ENCODE measurements around the gene AKAP7.

Gene AKAP7

GRCh38 chr6:131197716-131198115, 62.4 kb downstream of the AKAP7 start:
- in situ Hi-C loops (cut with MboI; ENCODE audit: low sequenced_read_pairs): no loop called here

GRCh38 chr6:131199568-131200272, 64.5 kb downstream of the AKAP7 start:
- in situ Hi-C loops (cut with MboI; ENCODE audit: low sequenced_read_pairs): no loop called here

DNA sequence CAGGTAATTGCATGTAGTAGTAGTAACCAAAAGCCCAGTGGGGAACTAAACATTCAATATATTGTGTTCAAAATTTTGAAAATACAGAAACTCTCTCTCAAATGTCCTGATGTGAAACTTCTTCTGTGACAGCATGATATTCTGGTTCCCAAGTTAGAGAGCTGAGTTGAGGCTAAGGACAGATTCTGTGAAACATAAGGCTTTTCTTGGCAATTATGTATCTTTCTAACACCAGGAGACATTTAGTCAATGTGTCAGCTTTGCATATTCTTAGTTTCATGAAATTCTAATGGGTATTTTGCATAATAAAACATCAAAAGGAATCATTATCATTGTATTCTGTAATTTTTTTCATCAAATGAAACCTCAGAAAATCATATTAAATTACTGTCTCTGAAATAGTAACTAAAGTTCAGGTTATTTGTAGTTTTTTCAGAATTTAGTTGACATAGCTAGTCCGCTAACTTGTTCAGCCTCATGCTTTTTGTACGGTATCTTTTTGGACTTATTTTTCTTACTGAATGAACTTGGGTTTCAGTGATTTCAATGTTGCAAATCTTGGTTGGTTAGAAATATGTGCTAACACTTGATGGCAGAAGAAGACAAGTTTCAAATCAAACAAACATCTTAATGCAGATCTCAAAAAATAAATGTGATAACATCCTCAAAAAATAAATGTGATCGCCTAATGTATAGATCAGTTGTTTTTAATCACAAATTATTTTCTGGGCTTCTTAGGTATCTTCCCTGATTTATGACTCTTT, 70.4 kb downstream of the AKAP7 start:
- in situ Hi-C loops (cut with MboI; ENCODE audit: low sequenced_read_pairs): no loop called here

- in situ Hi-C loops (cut with MboI; ENCODE audit: low sequenced_read_pairs): no loop called here
Measured at GRCh38 chr6:131206463-131207251, 71.4 kb downstream of the AKAP7 start.

- in situ Hi-C loops (cut with MboI; ENCODE audit: low sequenced_read_pairs): no loop called here
Measured at GRCh38 chr6:131208787-131209186, 73.5 kb downstream of the AKAP7 start.

DNA sequence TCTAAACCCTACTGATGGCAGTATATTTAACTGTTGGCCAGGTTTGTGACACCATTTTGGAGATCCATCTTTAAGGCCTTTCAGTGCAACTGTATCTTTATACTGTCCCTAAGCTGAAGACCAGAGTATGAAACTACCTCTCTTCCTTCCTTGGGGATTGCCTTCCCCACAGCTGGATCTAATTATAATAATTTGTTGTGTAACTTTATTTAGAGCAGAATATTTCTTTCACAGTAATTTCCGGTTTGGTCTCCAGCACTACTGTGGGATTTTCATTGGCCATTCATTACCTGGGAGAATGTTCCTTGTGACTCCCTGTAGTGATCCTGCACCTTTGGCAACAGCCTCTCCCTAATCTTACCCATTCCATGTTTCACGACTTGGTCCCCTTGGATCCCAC, 75.2 kb downstream of the AKAP7 start:
- in situ Hi-C loops (cut with MboI; ENCODE audit: low sequenced_read_pairs): no loop called here

DNA sequence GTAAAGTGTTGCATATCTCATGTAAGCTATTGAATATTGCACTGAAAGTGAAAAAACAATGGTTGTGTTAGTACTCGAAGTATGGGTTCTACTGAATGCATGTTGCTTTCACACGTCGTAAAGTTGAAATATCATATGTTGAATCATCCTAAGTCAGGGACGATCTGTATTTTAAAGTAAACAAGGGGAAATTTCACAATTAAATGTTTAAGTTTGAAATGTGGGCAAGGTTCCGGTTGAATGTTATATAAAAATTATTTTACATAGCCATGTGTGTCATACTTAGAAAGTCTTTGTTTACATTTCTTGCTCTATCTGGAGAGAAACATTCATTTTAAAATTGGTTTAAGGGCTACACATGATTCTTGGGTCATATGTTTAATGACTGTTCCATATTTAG, 76.8 kb downstream of the AKAP7 start:
- in situ Hi-C loops (cut with MboI; ENCODE audit: low sequenced_read_pairs): no loop called here

- in situ Hi-C loops (cut with MboI; ENCODE audit: low sequenced_read_pairs): no loop called here
Measured at GRCh38 chr6:131212913-131213312, 77.6 kb downstream of the AKAP7 start.

GRCh38 chr6:131213501-131213990, 78.3 kb downstream of the AKAP7 start:
- in situ Hi-C loops (cut with MboI; ENCODE audit: low sequenced_read_pairs): no loop called here

GRCh38 chr6:131215219-131215618, 80.0 kb downstream of the AKAP7 start:
- in situ Hi-C loops (cut with MboI; ENCODE audit: low sequenced_read_pairs): no loop called here

GRCh38 chr6:131216246-131216645, 81.0 kb downstream of the AKAP7 start:
- in situ Hi-C loops (cut with MboI; ENCODE audit: low sequenced_read_pairs): no loop called here

GRCh38 chr6:131222773-131223172, 87.5 kb downstream of the AKAP7 start:
- in situ Hi-C loops (cut with MboI; ENCODE audit: low sequenced_read_pairs): no loop called here

DNA sequence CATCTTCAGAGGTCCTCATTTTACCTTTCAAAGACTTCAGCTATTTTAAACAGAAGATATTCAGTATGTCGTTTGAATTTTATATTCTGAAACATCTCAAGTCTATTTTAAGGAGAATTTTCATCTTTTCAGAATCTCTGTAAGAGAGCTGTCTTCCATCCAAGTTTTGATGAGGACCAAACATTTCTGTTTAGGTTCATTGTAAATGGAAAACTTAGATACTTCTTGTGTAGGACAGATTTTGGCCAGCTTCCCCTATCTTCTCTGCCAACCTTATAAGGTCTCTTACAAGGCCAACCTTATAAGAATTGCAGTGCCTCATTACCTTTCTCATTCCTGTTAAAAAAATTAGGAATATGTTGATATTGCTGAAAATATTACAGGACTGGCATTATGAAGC, 88.1 kb downstream of the AKAP7 start:
- in situ Hi-C loops (cut with MboI; ENCODE audit: low sequenced_read_pairs): no loop called here

GRCh38 chr6:131225127-131225526, 89.9 kb downstream of the AKAP7 start:
- in situ Hi-C loops (cut with MboI; ENCODE audit: low sequenced_read_pairs): no loop called here

GRCh38 chr6:131225959-131226358, 90.7 kb downstream of the AKAP7 start:
- in situ Hi-C loops (cut with MboI; ENCODE audit: low sequenced_read_pairs): no loop called here

GRCh38 chr6:131226459-131227157, 91.3 kb downstream of the AKAP7 start:
- in situ Hi-C loops (cut with MboI; ENCODE audit: low sequenced_read_pairs): no loop called here

GRCh38 chr6:131227158-131227543, 91.9 kb downstream of the AKAP7 start:
- in situ Hi-C loops (cut with MboI; ENCODE audit: low sequenced_read_pairs): no loop called here

DNA sequence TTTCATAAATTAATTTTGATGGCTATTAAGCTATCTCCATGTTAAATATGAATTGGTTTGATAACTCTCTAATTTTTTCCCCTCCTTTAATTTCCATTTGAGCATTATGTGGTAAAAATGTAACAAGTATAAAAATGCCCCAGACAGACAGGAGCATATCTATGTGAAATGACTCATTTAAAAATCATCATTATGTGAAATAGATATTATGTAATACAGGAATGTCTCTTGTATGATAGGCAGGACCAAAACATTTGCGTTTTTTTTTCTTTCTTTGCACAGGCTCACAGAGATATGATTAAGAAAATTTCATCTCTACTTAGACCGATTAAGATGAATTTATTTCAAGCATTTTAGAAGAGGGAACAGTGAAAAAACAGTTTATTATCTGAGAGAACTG, 95.8 kb downstream of the AKAP7 start:
- in situ Hi-C loops (cut with MboI; ENCODE audit: low sequenced_read_pairs): no loop called here

- in situ Hi-C loops (cut with MboI; ENCODE audit: low sequenced_read_pairs): no loop called here
Measured at GRCh38 chr6:131231891-131232290, 96.6 kb downstream of the AKAP7 start.

- in situ Hi-C loops (cut with MboI; ENCODE audit: low sequenced_read_pairs): no loop called here
Measured at GRCh38 chr6:131244942-131245341, 109.7 kb downstream of the AKAP7 start.

- in situ Hi-C loops (cut with MboI; ENCODE audit: low sequenced_read_pairs): no loop called here
Measured at GRCh38 chr6:131250122-131250521, 114.9 kb downstream of the AKAP7 start.

Measured in HL-60/S4 treated with phorbol 12-myristate 13-acetate at 8.2 ng/mL for 4 days and 3 days (cell line).